IMR-90 (cell line): ENCODE data around the gene NR6A1. TPM values are rescaled to one million over a fixed set of nuclear protein-coding genes. Genes with fewer than 3 reads are reported as not detected.

Experiments used
- ATAC-seq: fragments of 200-7000 bp; cut with Tn5 transposase; 2 replicates; pipeline ENCODE4 v1.9.1; 2020; ENCODE audit warnings: low read depth, mild to moderate bottlenecking, moderate library complexity
- BruUV-seq: library from RNA; stranded (reverse); fragments of 400-500 nt; replicated peaks from 2 replicates; lab custom pipeline; 2021; lab: Mats Ljungman, UMichigan
- CTCF ChIA-PET: fragments of 300-600 bp; formaldehyde crosslinking; extraction: SDS; loops from one replicate; lab custom pipeline; 2021; ENCODE audit warnings: antibody characterized with exemption; lab: Yijun Ruan, JAX
- POLR2A ChIA-PET: fragments of 300-600 bp; sonication (Branson Sonifier 250); formaldehyde crosslinking; loops from one replicate; lab custom pipeline; 2022; ENCODE audit warnings: antibody characterized with exemption; ENCODE audit not compliant: unreplicated experiment; lab: Charles Lee
- DNase-seq: peaks from one replicate; pipeline ENCODE4 v3.0.0; 2013
- H2AFZ ChIP-seq: replicated peaks from 2 replicates; pipeline ENCODE3; 2013; ENCODE audit warnings: low read length, mild to moderate bottlenecking; ENCODE audit not compliant: poor library complexity
- H2AK5ac ChIP-seq: 2 replicates; pipeline ENCODE4 v1.6.1; 2013; ENCODE audit warnings: low read depth, low read length, inconsistent platforms
- H2AK9ac ChIP-seq: replicated peaks from 2 replicates; pipeline ENCODE3; 2013; ENCODE audit warnings: mild to moderate bottlenecking, low read depth, low read length, moderate library complexity; ENCODE audit not compliant: poor library complexity
- H2BK120ac ChIP-seq: 2 replicates; pipeline ENCODE4 v1.6.1; 2013; ENCODE audit warnings: low read depth, low read length, inconsistent platforms
- H2BK15ac ChIP-seq: 3 replicates; pipeline ENCODE4 v1.6.1; 2013; ENCODE audit warnings: low read depth, low read length, inconsistent platforms
- H2BK20ac ChIP-seq: 2 replicates; pipeline ENCODE4 v1.6.1; 2013; ENCODE audit warnings: low read depth, mild to moderate bottlenecking, inconsistent platforms, low read length, moderate library complexity
- H2BK5ac ChIP-seq: 2 replicates; pipeline ENCODE4 v1.6.1; 2013; ENCODE audit warnings: mild to moderate bottlenecking, low read depth, low read length, inconsistent platforms; ENCODE audit not compliant: poor library complexity, severe bottlenecking
- H3K14ac ChIP-seq: replicated peaks from 2 replicates; pipeline ENCODE4 v1.6.1; 2013; ENCODE audit warnings: low read depth, low read length, inconsistent platforms
- H3K18ac ChIP-seq: 2 replicates; pipeline ENCODE4 v1.6.1; 2013; ENCODE audit warnings: low read depth, low read length, control low read depth
- H3K23ac ChIP-seq: 2 replicates; pipeline ENCODE4 v1.6.1; 2013; ENCODE audit warnings: low read depth, low read length, inconsistent platforms
- H3K27ac ChIP-seq: 2 replicates; pipeline ENCODE4 v1.5.1; 2013; ENCODE audit warnings: mild to moderate bottlenecking, control low read depth, low read length; ENCODE audit not compliant: insufficient read depth
- H3K27me3 ChIP-seq: 2 replicates; pipeline ENCODE4 v1.6.1; 2013; ENCODE audit warnings: low read length; ENCODE audit not compliant: control insufficient read depth, insufficient read depth
- H3K36me3 ChIP-seq: 2 replicates; pipeline ENCODE4 v1.6.1; 2013; ENCODE audit warnings: low read length, mixed read lengths; ENCODE audit not compliant: control insufficient read depth, insufficient read depth
- H3K4ac ChIP-seq: 2 replicates; pipeline ENCODE4 v1.6.1; 2013; ENCODE audit warnings: low read depth, low read length, inconsistent platforms
- H3K4me1 ChIP-seq: 2 replicates; pipeline ENCODE4 v1.6.1; 2013; ENCODE audit warnings: low read length, mixed read lengths; ENCODE audit not compliant: control insufficient read depth, insufficient read depth
- H3K4me2 ChIP-seq: 2 replicates; pipeline ENCODE4 v1.6.1; 2013; ENCODE audit warnings: low read depth, mild to moderate bottlenecking, control low read depth, low read length, moderate library complexity
- H3K4me3 ChIP-seq: 2 replicates; pipeline ENCODE4 v1.5.1; 2013; ENCODE audit warnings: low read depth, mild to moderate bottlenecking, control low read depth, low read length, moderate library complexity; ENCODE audit not compliant: insufficient read depth
- H3K56ac ChIP-seq: 2 replicates; pipeline ENCODE4 v1.6.1; 2013; ENCODE audit warnings: low read length, inconsistent platforms; ENCODE audit not compliant: insufficient read depth; ENCODE audit errors: extremely low read depth
- H3K79me1 ChIP-seq, 2 experiments: 2 replicates each; pipeline ENCODE4 v1.6.1; 2013; ENCODE audit warnings: low read length in 2 of 2, inconsistent platforms in 1 of 2, low read depth in 1 of 2
- H3K9ac ChIP-seq: 2 replicates; pipeline ENCODE4 v1.6.1; 2013; ENCODE audit warnings: low read depth, low read length, control low read depth
- H3K9me1 ChIP-seq: 2 replicates; pipeline ENCODE4 v1.6.1; 2013; ENCODE audit warnings: low read length, inconsistent platforms; ENCODE audit not compliant: insufficient read depth
- H3K9me3 ChIP-seq: 2 replicates; pipeline ENCODE4 v1.6.1; 2013; ENCODE audit warnings: low read length; ENCODE audit not compliant: control insufficient read depth, insufficient read depth
- H4K20me1 ChIP-seq: 2 replicates; pipeline ENCODE4 v1.6.1; 2013; ENCODE audit warnings: low read length, inconsistent platforms; ENCODE audit not compliant: insufficient read depth
- H4K5ac ChIP-seq: 2 replicates; pipeline ENCODE4 v1.6.1; 2013; ENCODE audit warnings: mild to moderate bottlenecking, low read depth, low read length, control low read depth
- H4K8ac ChIP-seq, 2 experiments: 2 replicates each; pipeline ENCODE4 v1.6.1; 2013; ENCODE audit warnings: low read depth in 2 of 2, low read length in 2 of 2, control low read depth in 1 of 2, inconsistent platforms in 1 of 2
- H4K91ac ChIP-seq: 2 replicates; pipeline ENCODE4 v1.6.1; 2013; ENCODE audit warnings: low read depth, low read length, inconsistent platforms; ENCODE audit not compliant: insufficient read depth
- BHLHE40 ChIP-seq: fragments of 150-350 bp; IDR thresholded peaks from 2 replicates; pipeline ENCODE4 v1.6.1; 2016; ENCODE audit warnings: mild to moderate bottlenecking, low read depth, low read length
- CEBPB ChIP-seq: IDR thresholded peaks from 2 replicates; pipeline ENCODE4 v1.6.1; 2012; ENCODE audit warnings: low read depth, low read length, improper control_type of control experiment
- CHD1 ChIP-seq: IDR thresholded peaks from 2 replicates; pipeline ENCODE4 v1.6.1; 2012; ENCODE audit warnings: low read depth, low read length, improper control_type of control experiment
- FOS ChIP-seq: fragments of 150-350 bp; IDR thresholded peaks from 2 replicates; pipeline ENCODE4 v1.6.1; 2016; ENCODE audit warnings: low read depth, low read length
- MAFK ChIP-seq: IDR thresholded peaks from 2 replicates; pipeline ENCODE4 v1.6.1; 2012; ENCODE audit warnings: low read depth, low read length, improper control_type of control experiment
- NFE2L2 ChIP-seq: fragments of 150-350 bp; IDR thresholded peaks from 2 replicates; pipeline ENCODE4 v1.6.1; 2016; ENCODE audit warnings: low read depth, mild to moderate bottlenecking, low read length
- RAD21 ChIP-seq: IDR thresholded peaks from 2 replicates; pipeline ENCODE4 v1.6.1; 2012; ENCODE audit warnings: low read length, improper control_type of control experiment
- RCOR1 ChIP-seq: IDR thresholded peaks from 2 replicates; pipeline ENCODE4 v1.6.1; 2012; ENCODE audit warnings: mild to moderate bottlenecking, low read length, improper control_type of control experiment; ENCODE audit not compliant: insufficient replicate concordance
- RFX5 ChIP-seq: IDR thresholded peaks from 2 replicates; pipeline ENCODE4 v1.8.0; 2012; ENCODE audit warnings: low read depth, mild to moderate bottlenecking, low read length, moderate library complexity
- SMC3 ChIP-seq: fragments of 150-350 bp; IDR thresholded peaks from 2 replicates; pipeline ENCODE4 v1.6.1; 2016; ENCODE audit warnings: low read depth, mild to moderate bottlenecking, antibody characterized with exemption, low read length, moderate library complexity
- WGBS, 2 experiments: methylation state at CpG; one replicate each; pipeline versions ENCODE4 v1.1.5 to v1.1.7; 2013; ENCODE audit warnings: missing lambda C conversion rate in 2 of 2; ENCODE audit not compliant: insufficient read length in 1 of 2; ENCODE audit errors: extremely low coverage in 2 of 2; 5-methylcytosine and 5-hydroxymethylcytosine counted together
- dilution Hi-C: fragments of 300-500 bp; cut with HindIII; formaldehyde crosslinking; loops from one replicate; pipeline ENCODE4 v1.14.3; 2018; ENCODE audit warnings: low sequenced_read_pairs; ENCODE audit not compliant: unreplicated experiment
- in situ Hi-C: fragments of 300-500 bp; cut with MboI; formaldehyde crosslinking; loops from 3 replicates; pipeline ENCODE4 v1.14.3; 2019; ENCODE audit warnings: low sequenced_read_pairs, inconsistent platforms, mixed read lengths
- intact Hi-C: fragments of 100-400 bp; cut with micrococcal nuclease; formaldehyde crosslinking; loops from 2 replicates; pipeline ENCODE4 v1.10.0; 2022
- polyA plus RNA-seq, 3 experiments: library from polyadenylated mRNA; depleted of rRNA; stranded (reverse); fragments of >200 nt; gene quantifications; 2 replicates each; pipeline ENCODE4 v1.2.3, GENCODE V29; 2012; ENCODE audit warnings: low replicate concordance in 1 of 3
- total RNA-seq: library from RNA; depleted of rRNA; stranded (reverse); fragments of >200 nt; gene quantifications from 2 replicates; pipeline ENCODE4 v1.2.3, GENCODE V29; 2012
- TF ChIP-seq, protein P1 (sequence below): fragments of 150-350 bp; IDR thresholded peaks from 2 replicates; pipeline ENCODE4 v1.6.1; 2016; ENCODE audit warnings: low read depth, mild to moderate bottlenecking, low read length, moderate library complexity, borderline replicate concordance

The NR6A1 gene
- total and polyA plus RNA-seq, 2 of the 4 experiments (the other 2 are of a cell fraction) = 0.14 to 0.36 TPM

DNA sequence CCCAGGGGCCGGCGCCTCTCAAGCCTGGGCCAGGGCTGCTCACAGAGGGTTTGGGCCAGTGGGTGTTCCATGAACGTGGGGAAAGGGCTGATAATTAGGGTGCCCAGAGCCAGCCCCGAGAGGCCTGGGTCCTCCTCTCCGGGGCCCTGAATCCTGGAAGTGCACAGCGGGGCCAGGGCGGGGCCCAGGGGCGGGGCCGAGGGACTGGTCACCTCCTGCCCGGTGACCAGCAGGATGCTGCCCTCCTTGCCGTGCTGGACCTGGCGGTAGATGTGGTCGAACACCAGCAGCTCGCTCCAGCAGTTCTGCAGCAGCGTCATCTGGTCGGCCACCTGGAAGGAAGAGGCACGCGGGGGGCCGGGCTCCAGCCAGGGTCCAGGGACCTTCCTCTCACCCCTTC is 278.3 kb downstream of the NR6A1 start:
- Histone ChIP-seq H2AFZ (no peak overlapping the region), H3K9me1 (no peaks in the 10 kb centered on the region), H2BK5ac (no peak overlapping the region), H2AK9ac (no peak overlapping the region), H3K36me3 (no peaks in the 10 kb centered on the region), H3K27ac (no peak overlapping the region), H3K9me3 (no peaks in the 10 kb centered on the region), H3K9ac (no peak overlapping the region), H3K79me1 (no peaks in the 10 kb centered on the region), H3K14ac (no peak overlapping the region), H2AK5ac (no peak overlapping the region), H4K20me1 (no peaks in the 10 kb centered on the region), H2BK120ac (no peak overlapping the region), H3K56ac (no peak overlapping the region), H4K91ac (no peak overlapping the region), H3K4ac (no peak overlapping the region), H3K18ac (no peak overlapping the region), H2BK20ac (no peak overlapping the region), H3K27me3 (peaks cover 80% of the 10 kb centered on the region), H3K23ac (no peak overlapping the region), H4K8ac (no peak overlapping the region), H2BK15ac (no peak overlapping the region), H4K5ac (no peak overlapping the region), H3K4me1 (no peaks in the 10 kb centered on the region), H3K4me2 (no peak overlapping the region), H3K4me3 (no peak overlapping the region)
- ChIA-PET POLR2A (no interaction called here), CTCF (no interaction called here)
- no CpG with 5 or more reads among the region's 19 CpGs for WGBS, 2 experiments
- BruUV-seq = no TSS peak
- no peak for ATAC-seq
- TF ChIP-seq, protein P1, sequence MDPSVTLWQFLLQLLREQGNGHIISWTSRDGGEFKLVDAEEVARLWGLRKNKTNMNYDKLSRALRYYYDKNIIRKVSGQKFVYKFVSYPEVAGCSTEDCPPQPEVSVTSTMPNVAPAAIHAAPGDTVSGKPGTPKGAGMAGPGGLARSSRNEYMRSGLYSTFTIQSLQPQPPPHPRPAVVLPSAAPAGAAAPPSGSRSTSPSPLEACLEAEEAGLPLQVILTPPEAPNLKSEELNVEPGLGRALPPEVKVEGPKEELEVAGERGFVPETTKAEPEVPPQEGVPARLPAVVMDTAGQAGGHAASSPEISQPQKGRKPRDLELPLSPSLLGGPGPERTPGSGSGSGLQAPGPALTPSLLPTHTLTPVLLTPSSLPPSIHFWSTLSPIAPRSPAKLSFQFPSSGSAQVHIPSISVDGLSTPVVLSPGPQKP = no peak
- TF ChIP-seq RAD21 (no peak), RFX5 (no peak), MAFK (no peak), SMC3 (no peak), CHD1 (no peak), BHLHE40 (no peak), RCOR1 (no peak), CEBPB (no peak), NFE2L2 (no peak), FOS (no peak)
- DNase-seq = no peak
- in situ Hi-C loops = no loop called here
- dilution Hi-C loops = no loop called here
- intact Hi-C loops = no loop called here
